ENCODE results near the gene TMEM109. TPM values are rescaled to one million over a fixed set of nuclear protein-coding genes. Genes with fewer than 3 reads are reported as not detected.

TMEM109 gene
- total RNA-seq, 1 donor = 44.1 TPM

GRCh38 chr11:60873533-60873932, 40.4 kb upstream of the TMEM109 start:
- no peak for TF ChIP-seq CTCF (IDR thresholded peaks at IDR 0.05; ENCODE audit: insufficient read depth, low read length)
- H3K4me3 ChIP-seq (ENCODE audit: low read depth, low read length) = no peak overlapping the region
- no peak for DNase-seq (ENCODE audit: low read depth)

- DNase-seq (ENCODE audit: low read depth) = no peak
- no peak for TF ChIP-seq CTCF (IDR thresholded peaks at IDR 0.05; ENCODE audit: insufficient read depth, low read length)
- no peak overlapping the region for H3K4me3 ChIP-seq (ENCODE audit: low read depth, low read length)
Measured at GRCh38 chr11:60874421-60875365, 39.3 kb upstream of the TMEM109 start.

GRCh38 chr11:60875366-60876167, 38.4 kb upstream of the TMEM109 start:
- DNase-seq (ENCODE audit: low read depth) = no peak
- H3K4me3 ChIP-seq (ENCODE audit: low read depth, low read length) = no peak overlapping the region
- TF ChIP-seq CTCF (IDR thresholded peaks at IDR 0.05; ENCODE audit: insufficient read depth, low read length) = no peak

GRCh38 chr11:60876168-60876485, 37.8 kb upstream of the TMEM109 start:
- H3K4me3 ChIP-seq (ENCODE audit: low read depth, low read length) = no peak overlapping the region
- TF ChIP-seq CTCF (IDR thresholded peaks at IDR 0.05; ENCODE audit: insufficient read depth, low read length) = no peak
- no peak for DNase-seq (ENCODE audit: low read depth)

- DNase-seq (ENCODE audit: low read depth) = no peak
- TF ChIP-seq CTCF (IDR thresholded peaks at IDR 0.05; ENCODE audit: insufficient read depth, low read length) = no peak
- no peak overlapping the region for H3K4me3 ChIP-seq (ENCODE audit: low read depth, low read length)
Measured at GRCh38 chr11:60878245-60879101, 35.5 kb upstream of the TMEM109 start.

- TF ChIP-seq CTCF (IDR thresholded peaks at IDR 0.05; ENCODE audit: insufficient read depth, low read length) = no peak
- no peak for DNase-seq (ENCODE audit: low read depth)
- no peak overlapping the region for H3K4me3 ChIP-seq (ENCODE audit: low read depth, low read length)
Measured at GRCh38 chr11:60879104-60879503, 34.9 kb upstream of the TMEM109 start.
